HepG2 (cell line): ENCODE measurements around the gene UBE2Q2. TPM values are rescaled to one million over a fixed set of nuclear protein-coding genes. Genes with fewer than 3 reads are reported as not detected.

ENCODE experiments used
- CCAR2 ChIP-seq: fragments of 200-400 bp; formaldehyde crosslinking; optimal IDR thresholded peaks from 2 replicates; pipeline ENCODE3; 2018; ENCODE audit warnings: low read depth, mild to moderate bottlenecking, low read length, moderate library complexity
- CHD4 ChIP-seq: fragments of 200-600 bp; sonication (generic); IDR thresholded peaks from 2 replicates; pipeline ENCODE4 v1.7.0; 2017; ENCODE audit warnings: mild to moderate bottlenecking, low read length, borderline replicate concordance
- EP300 ChIP-seq, 3 experiments: sonication (generic) in 1 of 3; formaldehyde crosslinking in 1 of 3; IDR thresholded peaks; 2 replicates each; pipeline versions ENCODE4 v1.5.1 to v1.6.1; 2011 to 2020; ENCODE audit warnings: low read depth in 2 of 3, low read length in 2 of 3, borderline replicate concordance in 1 of 3, improper control_type of control experiment in 1 of 3, mild to moderate bottlenecking in 1 of 3, missing genetic modification reagents in 1 of 3, moderate library complexity in 1 of 3
- FOXA3 ChIP-seq: IDR thresholded peaks from 2 replicates; pipeline ENCODE4 v1.6.1; 2016; ENCODE audit warnings: missing genetic modification reagents, missing compliant biosample characterization
- GABPB1 ChIP-seq: IDR thresholded peaks from 2 replicates; pipeline ENCODE4 v1.6.1; 2016; ENCODE audit warnings: mild to moderate bottlenecking, missing genetic modification reagents, moderate library complexity, missing compliant biosample characterization
- GATAD2A ChIP-seq: IDR thresholded peaks from 2 replicates; pipeline ENCODE4 v1.6.1; 2016
- HNRNPUL1 ChIP-seq: fragments of 200-400 bp; formaldehyde crosslinking; IDR thresholded peaks from 2 replicates; pipeline ENCODE4 v1.6.1; 2017; ENCODE audit warnings: low read depth, mild to moderate bottlenecking, low read length, moderate library complexity
- NCOA5 ChIP-seq: sonication (generic); formaldehyde crosslinking; IDR thresholded peaks from 2 replicates; pipeline ENCODE4 v1.4.0; 2020; ENCODE audit warnings: missing genetic modification reagents
- SMC3 ChIP-seq: IDR thresholded peaks from 2 replicates; pipeline ENCODE4 v1.6.1; 2011; ENCODE audit warnings: low read length, improper control_type of control experiment
- TBX2 ChIP-seq: sonication (generic); formaldehyde crosslinking; IDR thresholded peaks from 2 replicates; pipeline ENCODE4 v1.5.0; 2020; ENCODE audit warnings: missing genetic modification reagents, mild to moderate bottlenecking, borderline replicate concordance
- TCF12 ChIP-seq, 2 experiments: fragments of 450-650 bp in 1 of 2; sonication (generic) in 1 of 2; formaldehyde crosslinking in 1 of 2; IDR thresholded peaks; 2 replicates each; pipeline versions ENCODE4 v1.6.1 to v1.8.0; 2017 to 2022; ENCODE audit warnings: antibody characterized with exemption in 1 of 2, mild to moderate bottlenecking in 1 of 2, missing genetic modification reagents in 1 of 2, moderate library complexity in 1 of 2
- TIGD3 ChIP-seq: sonication (generic); formaldehyde crosslinking; IDR thresholded peaks from 2 replicates; pipeline ENCODE4 v1.5.1; 2020; ENCODE audit warnings: mild to moderate bottlenecking, missing genetic modification reagents, borderline replicate concordance
- ZNF292 ChIP-seq: sonication (generic); formaldehyde crosslinking; IDR thresholded peaks from 2 replicates; pipeline ENCODE4 v1.8.1; 2022; ENCODE audit warnings: mild to moderate bottlenecking, low read depth, missing genetic modification reagents, borderline replicate concordance
- ZNF737 ChIP-seq: sonication (generic); formaldehyde crosslinking; IDR thresholded peaks from 2 replicates; pipeline ENCODE4 v1.5.0; 2020; ENCODE audit warnings: missing genetic modification reagents, mild to moderate bottlenecking, borderline replicate concordance
- ZSCAN9 ChIP-seq: IDR thresholded peaks from 2 replicates; pipeline ENCODE4 v1.6.1; 2016; ENCODE audit warnings: borderline replicate concordance
- polyA plus RNA-seq, 8 experiments: library from polyadenylated mRNA; depleted of rRNA in 3 of 8; stranded (reverse) in 7 of 8; unstranded in 1 of 8; fragments of >200 nt; fragmentation: Illumina TruSeq in 4 of 8; extraction: Trizol in 4 of 8; gene quantifications; 2 replicates each; pipeline versions ENCODE4 v1.2.1 to v1.2.3, GENCODE V29; 2011 to 2016; ENCODE audit warnings: low read depth in 4 of 8, missing spikeins in 1 of 8, mixed read lengths in 1 of 8; ENCODE audit not compliant: insufficient read depth in 1 of 8
- total RNA-seq, 5 experiments: library from RNA; depleted of rRNA; stranded (reverse); fragments of >200 nt; fragmentation: Illumina TruSeq; extraction: Trizol; gene quantifications; 2 replicates each; pipeline ENCODE4 v1.2.3, GENCODE V29; 2016; ENCODE audit warnings: low read depth in 1 of 5
- TF ChIP-seq, protein P1 (sequence below), 2 experiments: sonication (generic) in 1 of 2; formaldehyde crosslinking in 1 of 2; IDR thresholded peaks; 2 replicates each; pipeline versions ENCODE4 v1.5.1 to v1.6.1; 2011 to 2020; ENCODE audit warnings: borderline replicate concordance in 1 of 2, low read depth in 1 of 2, low read length in 1 of 2, mild to moderate bottlenecking in 1 of 2, missing genetic modification reagents in 1 of 2, moderate library complexity in 1 of 2
- TF ChIP-seq, protein P2 (sequence below): IDR thresholded peaks from 2 replicates; pipeline ENCODE4 v1.6.1; 2016; ENCODE audit warnings: control low read depth
- TF ChIP-seq, protein P3 (sequence below): fragments of 450-650 bp; IDR thresholded peaks from 2 replicates; pipeline ENCODE4 v1.6.1; 2017
- TF ChIP-seq, protein P4 (sequence below): sonication (generic); IDR thresholded peaks from 2 replicates; pipeline ENCODE4 v1.6.1; 2016; ENCODE audit warnings: low read depth, borderline replicate concordance
- TF ChIP-seq, protein P5 (sequence below), 2 experiments: sonication (generic) in 1 of 2; formaldehyde crosslinking in 1 of 2; IDR thresholded peaks; 2 replicates each; pipeline versions ENCODE4 v1.4.0 to v1.6.1; 2018 to 2020; ENCODE audit warnings: missing genetic modification reagents in 2 of 2, borderline replicate concordance in 1 of 2, low read depth in 1 of 2, mild to moderate bottlenecking in 1 of 2, missing biosample characterization in 1 of 2

Gene UBE2Q2
- total and polyA plus RNA-seq, 2 of the 13 experiments (the other 11 are each of a cell fraction or from before 2014, with no cell fraction given) = 10.6 to 20.4 TPM

DNA sequence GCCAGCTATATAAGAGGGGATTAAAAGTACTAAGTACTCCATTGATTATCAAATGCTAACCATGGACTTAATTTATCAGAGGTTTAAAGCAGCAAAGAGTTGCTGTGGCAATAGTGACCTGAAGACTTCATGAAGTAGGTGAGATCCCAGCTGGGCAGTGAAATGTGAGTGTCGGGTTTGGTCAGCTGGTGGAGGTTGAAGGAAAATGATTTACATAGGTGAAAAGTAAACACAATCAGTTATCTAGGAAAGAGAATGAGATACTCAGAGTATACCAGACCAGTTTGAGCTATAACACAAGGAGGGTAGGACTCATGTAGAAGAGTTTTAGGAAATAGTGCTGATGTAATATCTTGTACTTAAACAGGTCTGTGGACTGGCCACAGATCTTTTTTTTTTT lies 43.9 kb downstream of the UBE2Q2 start (continued):
- TF ChIP-seq ZSCAN9 (CRISPR knock-in tag) (no peak), SMC3 (no peak), EP300 (IDR thresholded peaks at IDR 0.05; ENCODE audit: low read depth in 2 of 2, low read length in 2 of 2) (no peak), EP300 (CRISPR knock-in tag; IDR thresholded peaks at IDR 0.05; ENCODE audit: borderline replicate concordance) (no peak), HNRNPUL1 (no peak), GATAD2A (CRISPR knock-in tag) (peak; percentile 37; the same call in 1 of the 2 replicates), NCOA5 (CRISPR knock-in tag) (no peak), CCAR2 (no peak), ZNF292 (CRISPR knock-in tag) (no peak), ZNF737 (CRISPR knock-in tag) (no peak), TCF12 (IDR thresholded peaks at IDR 0.05) (no peak), TCF12 (CRISPR knock-in tag; IDR thresholded peaks at IDR 0.05) (no peak), GABPB1 (CRISPR knock-in tag) (no peak), TBX2 (no peak), FOXA3 (CRISPR knock-in tag) (peak; percentile 31; the same call in 1 of the 2 replicates), TIGD3 (no peak), CHD4 (no peak)
- TF ChIP-seq, protein P1, sequence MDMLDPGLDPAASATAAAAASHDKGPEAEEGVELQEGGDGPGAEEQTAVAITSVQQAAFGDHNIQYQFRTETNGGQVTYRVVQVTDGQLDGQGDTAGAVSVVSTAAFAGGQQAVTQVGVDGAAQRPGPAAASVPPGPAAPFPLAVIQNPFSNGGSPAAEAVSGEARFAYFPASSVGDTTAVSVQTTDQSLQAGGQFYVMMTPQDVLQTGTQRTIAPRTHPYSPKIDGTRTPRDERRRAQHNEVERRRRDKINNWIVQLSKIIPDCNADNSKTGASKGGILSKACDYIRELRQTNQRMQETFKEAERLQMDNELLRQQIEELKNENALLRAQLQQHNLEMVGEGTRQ (IDR thresholded peaks at IDR 0.05; ENCODE audit: low read depth, low read length) = no peak
- TF ChIP-seq, protein P1 (CRISPR knock-in tag; IDR thresholded peaks at IDR 0.05; ENCODE audit: borderline replicate concordance) = no peak
- TF ChIP-seq, protein P2, sequence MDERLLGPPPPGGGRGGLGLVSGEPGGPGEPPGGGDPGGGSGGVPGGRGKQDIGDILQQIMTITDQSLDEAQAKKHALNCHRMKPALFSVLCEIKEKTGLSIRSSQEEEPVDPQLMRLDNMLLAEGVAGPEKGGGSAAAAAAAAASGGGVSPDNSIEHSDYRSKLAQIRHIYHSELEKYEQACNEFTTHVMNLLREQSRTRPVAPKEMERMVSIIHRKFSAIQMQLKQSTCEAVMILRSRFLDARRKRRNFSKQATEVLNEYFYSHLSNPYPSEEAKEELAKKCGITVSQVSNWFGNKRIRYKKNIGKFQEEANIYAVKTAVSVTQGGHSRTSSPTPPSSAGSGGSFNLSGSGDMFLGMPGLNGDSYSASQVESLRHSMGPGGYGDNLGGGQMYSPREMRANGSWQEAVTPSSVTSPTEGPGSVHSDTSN (CRISPR knock-in tag) = no peak
- TF ChIP-seq, protein P3, sequence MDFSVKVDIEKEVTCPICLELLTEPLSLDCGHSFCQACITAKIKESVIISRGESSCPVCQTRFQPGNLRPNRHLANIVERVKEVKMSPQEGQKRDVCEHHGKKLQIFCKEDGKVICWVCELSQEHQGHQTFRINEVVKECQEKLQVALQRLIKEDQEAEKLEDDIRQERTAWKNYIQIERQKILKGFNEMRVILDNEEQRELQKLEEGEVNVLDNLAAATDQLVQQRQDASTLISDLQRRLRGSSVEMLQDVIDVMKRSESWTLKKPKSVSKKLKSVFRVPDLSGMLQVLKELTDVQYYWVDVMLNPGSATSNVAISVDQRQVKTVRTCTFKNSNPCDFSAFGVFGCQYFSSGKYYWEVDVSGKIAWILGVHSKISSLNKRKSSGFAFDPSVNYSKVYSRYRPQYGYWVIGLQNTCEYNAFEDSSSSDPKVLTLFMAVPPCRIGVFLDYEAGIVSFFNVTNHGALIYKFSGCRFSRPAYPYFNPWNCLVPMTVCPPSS = no peak
- TF ChIP-seq, protein P4, sequence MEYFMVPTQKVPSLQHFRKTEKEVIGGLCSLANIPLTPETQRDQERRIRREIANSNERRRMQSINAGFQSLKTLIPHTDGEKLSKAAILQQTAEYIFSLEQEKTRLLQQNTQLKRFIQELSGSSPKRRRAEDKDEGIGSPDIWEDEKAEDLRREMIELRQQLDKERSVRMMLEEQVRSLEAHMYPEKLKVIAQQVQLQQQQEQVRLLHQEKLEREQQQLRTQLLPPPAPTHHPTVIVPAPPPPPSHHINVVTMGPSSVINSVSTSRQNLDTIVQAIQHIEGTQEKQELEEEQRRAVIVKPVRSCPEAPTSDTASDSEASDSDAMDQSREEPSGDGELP = peak; percentile 91
- TF ChIP-seq, protein P5, sequence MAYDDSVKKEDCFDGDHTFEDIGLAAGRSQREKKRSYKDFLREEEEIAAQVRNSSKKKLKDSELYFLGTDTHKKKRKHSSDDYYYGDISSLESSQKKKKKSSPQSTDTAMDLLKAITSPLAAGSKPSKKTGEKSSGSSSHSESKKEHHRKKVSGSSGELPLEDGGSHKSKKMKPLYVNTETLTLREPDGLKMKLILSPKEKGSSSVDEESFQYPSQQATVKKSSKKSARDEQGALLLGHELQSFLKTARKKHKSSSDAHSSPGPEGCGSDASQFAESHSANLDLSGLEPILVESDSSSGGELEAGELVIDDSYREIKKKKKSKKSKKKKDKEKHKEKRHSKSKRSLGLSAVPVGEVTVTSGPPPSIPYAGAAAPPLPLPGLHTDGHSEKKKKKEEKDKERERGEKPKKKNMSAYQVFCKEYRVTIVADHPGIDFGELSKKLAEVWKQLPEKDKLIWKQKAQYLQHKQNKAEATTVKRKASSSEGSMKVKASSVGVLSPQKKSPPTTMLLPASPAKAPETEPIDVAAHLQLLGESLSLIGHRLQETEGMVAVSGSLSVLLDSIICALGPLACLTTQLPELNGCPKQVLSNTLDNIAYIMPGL (CRISPR knock-in tag; IDR thresholded peaks at IDR 0.05; ENCODE audit: borderline replicate concordance in 1 of 2, low read depth in 1 of 2) = no peak
